Activated CD8-positive, alpha-beta memory T cell treated with anti-CD3 and anti-CD28 coated beads, Interleukin-2, amount 50 U/mL, for 1 hour (primary cell): ENCODE data around the gene ENO4.

Experiments
- DNase-seq: peaks from one replicate; pipeline ENCODE4 v3.0.0-alpha.2; 2020; ENCODE audit errors: extremely low read depth

The ENO4 gene, protein sequence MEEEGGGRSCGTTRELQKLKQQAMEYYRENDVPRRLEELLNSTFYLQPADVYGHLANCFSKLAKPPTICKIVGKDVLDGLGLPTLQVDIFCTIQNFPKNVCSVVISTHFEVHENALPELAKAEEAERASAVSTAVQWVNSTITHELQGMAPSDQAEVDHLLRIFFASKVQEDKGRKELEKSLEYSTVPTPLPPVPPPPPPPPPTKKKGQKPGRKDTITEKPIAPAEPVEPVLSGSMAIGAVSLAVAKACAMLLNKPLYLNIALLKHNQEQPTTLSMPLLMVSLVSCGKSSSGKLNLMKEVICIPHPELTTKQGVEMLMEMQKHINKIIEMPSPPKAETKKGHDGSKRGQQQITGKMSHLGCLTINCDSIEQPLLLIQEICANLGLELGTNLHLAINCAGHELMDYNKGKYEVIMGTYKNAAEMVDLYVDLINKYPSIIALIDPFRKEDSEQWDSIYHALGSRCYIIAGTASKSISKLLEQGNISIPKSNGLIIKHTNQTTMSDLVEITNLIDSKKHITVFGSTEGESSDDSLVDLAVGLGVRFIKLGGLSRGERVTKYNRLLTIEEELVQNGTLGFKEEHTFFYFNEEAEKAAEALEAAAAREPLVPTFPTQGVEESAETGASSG

GRCh38 chr10:116849248-116850057 is at the start of gene ENO4:
Gene ENO4, plus strand, starts transcription at chr10:116849499. Its CDS starts 68 bp downstream, at chr10:116849567.
- DNase-seq = no peak

- DNase-seq = no peak
Observed at GRCh38 chr10:116800286-116800929, 48.9 kb upstream of the ENO4 start.

GRCh38 chr10:116801658-116802057 is 47.6 kb upstream of the ENO4 start:
- no peak for DNase-seq

DNA sequence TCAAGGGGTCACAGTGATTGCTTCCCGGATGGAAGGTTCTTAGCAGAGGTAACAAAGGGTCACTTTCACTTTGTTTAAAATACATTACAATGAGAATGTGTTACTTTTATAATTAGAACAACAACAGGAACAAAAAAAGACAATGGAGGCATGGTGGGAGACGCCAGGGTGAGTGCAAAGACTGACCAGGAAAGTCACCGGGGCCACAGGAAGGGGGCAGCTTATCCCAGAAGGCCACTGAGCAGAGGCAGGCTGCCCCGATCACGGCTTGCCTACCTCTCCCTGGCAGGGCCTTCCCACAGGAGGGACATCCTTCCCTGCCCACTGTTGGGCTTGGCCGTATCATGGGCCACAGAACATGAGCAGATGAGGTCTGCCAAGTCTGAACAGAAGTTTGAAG is 46.8 kb upstream of the ENO4 start:
- DNase-seq = no peak

- DNase-seq = no peak
Observed at GRCh38 chr10:116802876-116803275, 46.4 kb upstream of the ENO4 start.

DNA sequence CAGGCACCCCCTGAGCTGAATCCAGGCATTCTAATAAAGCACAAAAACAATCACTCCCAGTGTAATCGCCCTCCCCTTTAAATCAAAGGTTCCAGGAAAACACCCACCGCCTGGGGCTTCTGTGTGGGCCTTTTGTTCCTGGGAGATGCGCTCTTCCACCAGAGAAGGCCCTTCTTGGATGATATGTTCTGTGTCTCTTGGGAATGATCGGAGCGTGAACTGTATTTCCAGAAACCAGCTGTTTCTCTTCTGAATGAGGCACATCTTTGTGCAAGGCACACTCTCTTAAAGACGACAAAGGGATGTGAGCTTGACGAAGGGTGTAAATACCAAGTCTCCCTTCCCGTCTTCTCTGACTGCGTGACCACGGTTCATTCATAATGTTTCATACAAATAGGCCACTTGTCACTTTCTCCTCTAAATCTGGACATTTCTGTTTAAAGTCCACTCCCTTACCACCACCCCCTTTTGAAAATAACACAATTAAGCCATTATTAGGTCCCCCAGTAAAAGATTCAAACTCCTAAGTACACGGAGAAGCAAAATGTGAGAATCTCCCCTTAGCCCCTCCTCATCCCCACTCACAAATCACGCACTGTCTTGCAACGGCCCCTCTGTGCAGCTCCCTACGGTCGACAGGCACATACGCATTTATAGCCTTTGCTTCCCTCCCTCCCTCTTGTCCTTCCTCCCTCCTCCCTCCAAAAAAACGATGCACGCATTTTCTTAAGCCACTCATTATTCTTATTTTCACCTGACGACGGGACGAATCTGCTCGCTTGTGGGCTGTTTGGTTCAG is 45.6 kb upstream of the ENO4 start:
- no peak for DNase-seq

DNA sequence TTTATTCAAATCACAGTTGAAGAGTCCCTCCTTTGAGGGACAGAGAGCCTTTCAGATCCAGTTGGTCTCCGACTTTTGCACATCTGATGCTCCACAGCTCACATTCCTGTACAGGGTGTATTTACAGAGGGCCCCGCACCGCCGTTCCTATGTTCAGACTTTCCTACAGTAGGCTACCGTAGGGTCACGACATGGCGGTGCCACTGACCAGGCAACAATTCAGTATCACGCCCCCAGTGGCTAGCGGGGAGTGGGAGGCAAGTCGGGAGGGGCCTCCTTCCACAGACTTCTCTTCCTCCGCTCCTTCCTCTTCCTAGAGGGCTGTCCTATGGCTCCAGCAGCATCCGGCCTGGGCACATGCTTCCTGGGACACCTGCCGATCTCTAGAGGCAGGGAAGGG is 40.6 kb upstream of the ENO4 start:
- no peak for DNase-seq

DNA sequence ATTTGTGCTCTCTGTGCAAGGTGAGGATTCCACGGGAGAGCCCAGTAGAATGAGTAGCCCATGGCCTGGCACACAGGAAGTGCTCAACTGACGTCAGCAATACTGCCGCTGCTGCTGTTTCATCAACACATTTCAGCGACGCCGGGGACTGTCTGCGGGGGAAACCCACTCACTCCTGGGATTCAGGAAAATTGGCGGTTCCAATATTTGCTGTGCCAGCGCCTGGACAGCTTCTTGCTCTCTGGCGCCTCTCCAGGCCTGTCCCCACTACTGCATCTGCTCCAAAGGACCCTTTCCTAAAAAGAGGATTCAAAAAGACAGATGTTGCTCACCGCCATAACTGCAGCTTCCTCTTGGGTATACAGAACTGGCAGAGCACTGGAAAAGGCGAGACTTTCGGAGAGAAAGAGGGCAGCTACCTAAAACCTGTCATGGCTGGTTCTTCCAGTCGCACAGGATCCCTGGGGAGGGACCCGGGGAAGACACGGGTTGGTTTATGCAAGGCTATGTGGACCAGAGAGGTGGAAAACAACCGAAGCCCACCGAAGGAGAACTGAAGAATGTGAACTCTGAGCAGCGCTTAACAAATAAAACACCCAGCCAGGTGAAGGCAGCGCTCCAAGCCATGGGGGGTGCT is 39.7 kb upstream of the ENO4 start:
- no peak for DNase-seq

GRCh38 chr10:116810120-116810500 is 39.2 kb upstream of the ENO4 start:
- no peak for DNase-seq

- DNase-seq = no peak
Observed at GRCh38 chr10:116810895-116811294, 38.4 kb upstream of the ENO4 start.

- no peak for DNase-seq
Observed at GRCh38 chr10:116811691-116812090, 37.6 kb upstream of the ENO4 start.

GRCh38 chr10:116815641-116816415 is 33.5 kb upstream of the ENO4 start:
- no peak for DNase-seq

DNA sequence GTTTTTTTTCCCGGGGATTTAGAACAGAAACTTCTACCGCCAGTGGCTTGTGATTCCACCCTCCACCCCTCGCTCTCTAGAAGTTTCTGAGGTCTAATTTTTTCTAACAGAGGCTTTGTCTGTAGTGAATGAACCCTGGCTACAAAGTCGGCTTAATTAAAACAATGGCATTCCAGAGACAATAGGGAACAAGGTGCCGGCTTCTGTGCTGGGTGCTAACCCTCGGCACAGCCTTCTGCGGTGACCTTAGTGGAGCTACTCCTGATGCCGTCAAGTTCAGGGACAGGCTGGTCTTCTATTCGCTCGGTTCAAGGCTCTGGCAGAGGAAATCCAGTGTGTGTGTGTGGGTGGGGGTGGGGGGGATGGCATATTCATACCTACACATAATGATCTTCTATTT is 32.1 kb upstream of the ENO4 start:
- no peak for DNase-seq

DNA sequence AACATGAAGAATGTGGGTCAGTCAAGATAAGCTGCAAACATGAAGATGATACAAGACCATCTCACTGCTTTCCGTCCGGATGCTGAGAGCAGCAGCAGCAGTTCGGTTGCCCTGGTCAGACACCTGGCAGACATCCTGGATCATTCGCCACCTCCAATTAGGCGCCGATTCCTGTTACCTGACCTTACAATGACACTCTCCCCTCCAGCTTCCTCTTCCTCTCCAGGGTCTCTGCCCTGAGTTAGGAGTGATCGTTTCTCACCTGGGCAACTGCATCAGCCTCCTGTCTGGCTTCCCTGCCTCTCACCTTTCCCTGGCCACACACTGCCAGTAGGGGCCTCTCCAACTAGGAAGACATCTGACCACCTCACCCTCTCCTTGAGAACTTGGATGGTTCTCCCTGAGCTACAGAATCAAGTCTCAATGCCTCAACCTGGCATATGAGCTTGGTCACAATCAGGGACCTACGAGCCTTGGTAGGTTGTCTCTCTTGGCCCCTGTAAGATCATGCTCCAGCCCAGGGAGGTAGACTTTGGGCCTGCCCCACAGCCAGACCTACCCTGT is 31.4 kb upstream of the ENO4 start:
- no peak for DNase-seq

- DNase-seq = no peak
Observed at GRCh38 chr10:116819999-116820677, 29.2 kb upstream of the ENO4 start.

DNA sequence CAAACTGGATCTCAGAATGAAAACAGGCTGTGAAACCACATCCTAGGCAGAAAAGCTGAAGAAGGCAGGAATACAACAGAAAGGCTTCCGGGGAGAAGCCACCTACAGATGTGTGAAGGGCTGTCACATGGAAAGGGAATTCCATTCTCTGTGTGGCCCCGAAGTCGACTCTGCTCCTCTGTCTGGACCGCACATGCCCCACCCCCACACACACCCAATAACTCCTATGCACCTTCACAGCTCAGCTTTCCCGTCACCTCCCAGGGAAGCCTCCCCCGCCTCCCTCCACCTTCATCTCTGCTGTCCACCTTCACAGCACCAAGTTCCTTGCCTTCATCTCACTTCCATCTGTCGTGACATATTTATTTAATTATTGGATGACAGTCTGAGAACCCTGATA is 23.4 kb upstream of the ENO4 start:
- DNase-seq = no peak

DNA sequence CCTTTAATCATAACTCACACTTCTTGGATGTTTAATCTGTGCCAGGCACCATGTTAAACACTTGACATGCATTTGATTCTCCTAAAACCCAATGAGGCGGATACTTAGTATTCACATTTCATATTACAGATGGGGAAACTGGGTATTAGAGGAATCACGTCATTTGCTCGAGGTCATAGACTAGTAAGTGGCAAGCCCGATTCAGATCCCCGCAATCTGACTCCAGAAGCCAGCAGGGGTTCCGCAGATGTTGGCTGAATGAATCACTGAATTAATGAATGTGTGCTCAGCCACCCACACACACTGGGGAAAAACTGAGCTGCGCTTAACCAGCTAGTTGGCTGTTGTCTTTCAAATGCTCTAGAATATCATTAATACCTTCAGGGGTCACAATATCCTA is 22.5 kb upstream of the ENO4 start:
- no peak for DNase-seq

GRCh38 chr10:116827214-116827671 is 22.1 kb upstream of the ENO4 start:
- DNase-seq = no peak

- no peak for DNase-seq
Observed at GRCh38 chr10:116828116-116828515, 21.2 kb upstream of the ENO4 start.
